HFFc6 (cell line): ENCODE data around the gene RABGAP1L. TPM values are rescaled to one million over a fixed set of nuclear protein-coding genes. Genes with fewer than 3 reads are reported as not detected.

Experiments used
- DNase-seq: peaks from one replicate; pipeline ENCODE4 v3.0.0-alpha.2; 2018
- H3K27ac Mint-ChIP-seq: 2 replicates; pipeline ENCODE4 v1.8.0; 2020; ENCODE audit warnings: mild to moderate bottlenecking, mixed read lengths
- H3K27me3 Mint-ChIP-seq: 2 replicates; pipeline ENCODE4 v1.8.0; 2021; ENCODE audit warnings: mild to moderate bottlenecking, moderate library complexity, mixed read lengths; ENCODE audit not compliant: insufficient read depth
- H3K36me3 Mint-ChIP-seq: 2 replicates; pipeline ENCODE4 v1.8.0; 2021; ENCODE audit warnings: low read depth, mixed read lengths
- H3K4me1 Mint-ChIP-seq: 2 replicates; pipeline ENCODE4 v1.8.0; 2020; ENCODE audit warnings: low read depth, mixed read lengths
- H3K4me3 Mint-ChIP-seq: 2 replicates; pipeline ENCODE4 v1.8.0; 2020; ENCODE audit warnings: mild to moderate bottlenecking, moderate library complexity, mixed read lengths
- H3K9me3 Mint-ChIP-seq: 2 replicates; pipeline ENCODE4 v1.8.0; 2020; ENCODE audit warnings: mild to moderate bottlenecking, mixed read lengths
- total RNA-seq, 6 experiments: library from RNA; stranded (reverse); fragmentation: NEBNext Ultra II Directional; extraction: Animal tissue kit (Norgen Biotek cat#: 25700); gene quantifications; 2 replicates in 1 of 6; 3 replicates in 5 of 6; pipeline ENCODE4 v1.2.3, GENCODE V29; 2021
- TF ChIP-seq, protein P1 (sequence below): fragments of 200-600 bp; sonication (generic); IDR thresholded peaks from 2 replicates; pipeline ENCODE4 v1.5.0; 2021; ENCODE audit warnings: antibody characterized with exemption, mild to moderate bottlenecking

RABGAP1L gene
- total RNA-seq, 6 experiments from 2014 or later, result 14.5 to 16.9 (median 16.0) TPM

DNA sequence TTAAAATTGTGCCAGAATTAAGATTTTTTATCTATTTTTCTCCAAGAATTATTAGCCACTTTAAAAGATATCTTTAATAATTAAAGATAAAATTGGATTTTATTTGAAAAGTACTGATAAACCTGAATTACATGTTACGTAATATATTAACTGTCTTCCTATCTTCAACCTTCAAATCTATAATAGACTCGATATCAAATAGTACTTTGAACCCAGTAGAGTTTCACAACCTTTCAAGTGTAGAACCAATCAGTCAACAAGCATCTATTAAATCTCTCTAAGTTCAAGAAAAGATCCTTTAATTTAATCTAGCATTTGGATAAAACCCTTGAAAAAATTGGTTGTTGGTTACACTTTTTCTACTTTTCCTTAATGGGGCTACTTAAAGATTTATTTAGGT is 559.9 kb downstream of the RABGAP1L start:
- no peak overlapping the region for H3K27ac Mint-ChIP-seq
- H3K9me3 Mint-ChIP-seq, result no peaks in the 10 kb centered on the region

DNA sequence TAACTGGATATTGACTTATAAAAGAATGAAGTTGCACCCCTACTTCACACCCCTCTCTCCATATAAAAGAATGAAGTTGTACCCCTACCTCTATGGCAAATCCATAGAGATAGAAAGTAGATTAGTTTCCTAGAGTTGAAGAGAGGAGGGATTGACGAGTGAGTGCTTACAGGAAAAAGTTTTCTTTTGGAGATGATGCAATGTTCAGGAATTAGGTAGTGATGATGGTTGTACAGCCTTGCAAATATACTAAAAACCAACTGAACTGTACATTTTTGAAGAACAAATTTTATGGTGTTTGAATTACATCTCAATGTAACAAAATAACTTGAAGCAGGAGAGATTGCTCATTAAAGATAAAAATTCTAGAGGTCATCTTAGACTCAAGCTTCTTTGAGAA is 561.3 kb downstream of the RABGAP1L start:
- no peaks in the 10 kb centered on the region; the same call in 1 of the 2 replicates for H3K36me3 Mint-ChIP-seq
- TF ChIP-seq, protein P1, sequence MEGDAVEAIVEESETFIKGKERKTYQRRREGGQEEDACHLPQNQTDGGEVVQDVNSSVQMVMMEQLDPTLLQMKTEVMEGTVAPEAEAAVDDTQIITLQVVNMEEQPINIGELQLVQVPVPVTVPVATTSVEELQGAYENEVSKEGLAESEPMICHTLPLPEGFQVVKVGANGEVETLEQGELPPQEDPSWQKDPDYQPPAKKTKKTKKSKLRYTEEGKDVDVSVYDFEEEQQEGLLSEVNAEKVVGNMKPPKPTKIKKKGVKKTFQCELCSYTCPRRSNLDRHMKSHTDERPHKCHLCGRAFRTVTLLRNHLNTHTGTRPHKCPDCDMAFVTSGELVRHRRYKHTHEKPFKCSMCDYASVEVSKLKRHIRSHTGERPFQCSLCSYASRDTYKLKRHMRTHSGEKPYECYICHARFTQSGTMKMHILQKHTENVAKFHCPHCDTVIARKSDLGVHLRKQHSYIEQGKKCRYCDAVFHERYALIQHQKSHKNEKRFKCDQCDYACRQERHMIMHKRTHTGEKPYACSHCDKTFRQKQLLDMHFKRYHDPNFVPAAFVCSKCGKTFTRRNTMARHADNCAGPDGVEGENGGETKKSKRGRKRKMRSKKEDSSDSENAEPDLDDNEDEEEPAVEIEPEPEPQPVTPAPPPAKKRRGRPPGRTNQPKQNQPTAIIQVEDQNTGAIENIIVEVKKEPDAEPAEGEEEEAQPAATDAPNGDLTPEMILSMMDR, result no peak
- no peaks in the 10 kb centered on the region for H3K9me3 Mint-ChIP-seq
- H3K27me3 Mint-ChIP-seq, result no peaks in the 10 kb centered on the region
- no peak overlapping the region for H3K4me3 Mint-ChIP-seq
- H3K4me1 Mint-ChIP-seq, result no peaks in the 10 kb centered on the region
- DNase-seq, result no peak
- no peak overlapping the region for H3K27ac Mint-ChIP-seq

More for the DNA sequence above, 559.9 kb downstream of the RABGAP1L start:
- Mint-ChIP-seq H3K4me1 (no peaks in the 10 kb centered on the region), H3K27me3 (no peaks in the 10 kb centered on the region), H3K4me3 (no peak overlapping the region), H3K36me3 (no peaks in the 10 kb centered on the region; the same call in 1 of the 2 replicates)
- no peak for DNase-seq
- TF ChIP-seq, protein P1, result no peak

DNA sequence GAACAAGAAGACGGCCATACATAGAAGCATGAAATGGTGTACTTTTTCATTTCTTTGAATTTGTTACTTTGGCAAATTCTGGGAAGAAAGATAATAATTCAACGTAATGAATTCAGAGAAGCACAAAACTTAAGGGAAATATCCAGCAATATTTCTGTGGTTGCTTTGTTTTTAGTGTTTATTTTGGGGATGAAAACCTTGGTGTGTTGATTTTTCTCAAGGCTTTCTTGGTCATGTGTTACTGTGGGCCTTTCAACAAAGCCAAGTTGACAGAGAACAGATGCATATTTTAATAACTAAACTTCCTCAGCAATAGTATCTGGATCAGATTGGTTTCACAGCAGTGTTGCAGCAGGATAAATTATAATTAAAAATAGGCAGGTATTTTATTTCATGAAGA is 561.9 kb downstream of the RABGAP1L start:
- no peak for DNase-seq
- no peaks in the 10 kb centered on the region for H3K4me1 Mint-ChIP-seq
- H3K27ac Mint-ChIP-seq, result no peak overlapping the region
- TF ChIP-seq, protein P1, result no peak
- no peaks in the 10 kb centered on the region for H3K9me3 Mint-ChIP-seq
- no peaks in the 10 kb centered on the region for H3K27me3 Mint-ChIP-seq
- H3K4me3 Mint-ChIP-seq, result no peak overlapping the region
- no peaks in the 10 kb centered on the region; the same call in 1 of the 2 replicates for H3K36me3 Mint-ChIP-seq

DNA sequence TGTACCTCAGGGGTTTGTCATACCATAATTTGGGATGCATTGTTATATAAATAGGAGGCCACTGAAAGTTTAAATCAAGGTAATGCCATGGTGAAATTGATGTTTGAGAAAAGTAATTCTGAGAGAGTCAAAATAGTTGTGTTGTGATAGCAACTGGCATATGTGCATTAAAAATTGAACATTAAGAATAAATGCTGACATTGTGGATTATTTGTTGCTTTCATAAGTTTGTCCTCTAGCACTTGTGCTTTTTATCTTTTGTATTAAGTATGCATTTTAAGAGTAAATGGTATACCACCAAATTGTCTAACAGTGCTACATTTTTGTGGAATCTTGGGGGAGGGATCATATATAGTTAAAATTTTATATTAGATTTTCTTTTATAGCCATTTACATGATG is 564.5 kb downstream of the RABGAP1L start:
- Mint-ChIP-seq H3K4me1 (no peaks in the 10 kb centered on the region), H3K9me3 (no peaks in the 10 kb centered on the region), H3K36me3 (no peaks in the 10 kb centered on the region; the same call in 1 of the 2 replicates), H3K27ac (no peak overlapping the region), H3K27me3 (no peaks in the 10 kb centered on the region), H3K4me3 (no peak overlapping the region)
- no peak for DNase-seq
- TF ChIP-seq, protein P1, result no peak

DNA sequence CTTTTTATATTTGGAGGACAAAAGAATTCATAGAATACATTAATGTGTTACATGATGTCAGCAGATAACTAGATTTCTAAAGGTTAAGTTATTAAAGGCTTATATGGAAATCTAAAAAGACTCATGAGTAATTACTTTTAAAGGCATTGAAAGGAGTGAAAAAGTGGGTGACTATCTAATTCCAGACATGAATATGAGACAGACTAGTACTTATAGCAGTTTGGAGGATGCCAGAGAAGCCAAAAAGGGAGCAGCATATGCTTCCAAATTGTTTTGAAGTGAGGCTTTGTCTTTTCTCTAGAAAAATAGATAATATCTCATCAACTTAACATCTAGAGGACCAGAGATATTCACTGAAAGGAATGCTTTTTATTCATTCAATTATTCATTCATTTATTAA is 564.9 kb downstream of the RABGAP1L start:
- H3K4me3 Mint-ChIP-seq, result no peak overlapping the region
- no peaks in the 10 kb centered on the region for H3K9me3 Mint-ChIP-seq
- DNase-seq, result no peak
- TF ChIP-seq, protein P1, result no peak
- H3K27me3 Mint-ChIP-seq, result no peaks in the 10 kb centered on the region
- no peaks in the 10 kb centered on the region; the same call in 1 of the 2 replicates for H3K36me3 Mint-ChIP-seq
- H3K4me1 Mint-ChIP-seq, result peaks cover 2% of the 10 kb centered on the region; the same call in 1 of the 2 replicates
- no peak overlapping the region for H3K27ac Mint-ChIP-seq
